Measurements from ENCODE around the gene FADS6. TPM values are rescaled to one million over a fixed set of nuclear protein-coding genes. Genes with fewer than 3 reads are reported as not detected.

Gene FADS6
- total RNA-seq (ENCODE audit: low replicate concordance) = 0.82 and 2.7 TPM in 2 replicates
- long read RNA-seq, partial matches to known transcripts = 0 of 1 reads
- long read RNA-seq, other reads (novel, unspliced or antisense) = 1 of 1 reads

- Mint-ChIP-seq H3K4me1 (ENCODE audit: unreplicated experiment) (peaks cover 3% of the 10 kb centered on the region), H3K27me3 (peaks cover 77% of the 10 kb centered on the region), H3K27ac (no peak within 1 kb of the TSS), H3K36me3 (no peaks in the 10 kb centered on the region), H3K9me3 (no peaks in the 10 kb centered on the region), H3K4me3 (peak within 1 kb of the TSS; percentile 87)
- no peak for TF ChIP-seq CTCF (conservative IDR thresholded peaks at IDR 0.05)
- DNase-seq (ENCODE audit: extremely low spot score, unreplicated experiment) = no peak
Observed at GRCh38 chr17:74892974-74893911, at the start of gene FADS6. Gene FADS6, minus strand, starts transcription at chr17:74893633. Its CDS starts 38 bp downstream, at chr17:74893595.

- no peak for TF ChIP-seq CTCF (conservative IDR thresholded peaks at IDR 0.05)
- Mint-ChIP-seq H3K27ac (no peak overlapping the region), H3K36me3 (no peaks in the 10 kb centered on the region), H3K4me3 (no peak overlapping the region), H3K4me1 (ENCODE audit: unreplicated experiment) (no peaks in the 10 kb centered on the region), H3K27me3 (peaks cover 84% of the 10 kb centered on the region), H3K9me3 (no peaks in the 10 kb centered on the region)
- no peak for DNase-seq (ENCODE audit: extremely low spot score, unreplicated experiment)
Observed at GRCh38 chr17:74941128-74941725, 47.8 kb upstream of the FADS6 start.

- Mint-ChIP-seq H3K4me3 (no peak overlapping the region), H3K27ac (peak overlapping the region; percentile 17), H3K9me3 (no peaks in the 10 kb centered on the region), H3K4me1 (ENCODE audit: unreplicated experiment) (no peaks in the 10 kb centered on the region), H3K27me3 (peaks cover 82% of the 10 kb centered on the region), H3K36me3 (no peaks in the 10 kb centered on the region)
- DNase-seq (ENCODE audit: extremely low spot score, unreplicated experiment) = no peak
- TF ChIP-seq CTCF (conservative IDR thresholded peaks at IDR 0.05) = no peak
Observed at GRCh38 chr17:74939534-74939933, 46.1 kb upstream of the FADS6 start.

GRCh38 chr17:74938194-74938950 lies 44.9 kb upstream of the FADS6 start:
- Mint-ChIP-seq H3K27ac (no peak overlapping the region), H3K4me1 (ENCODE audit: unreplicated experiment) (no peaks in the 10 kb centered on the region), H3K27me3 (peaks cover 81% of the 10 kb centered on the region), H3K36me3 (no peaks in the 10 kb centered on the region), H3K9me3 (no peaks in the 10 kb centered on the region), H3K4me3 (no peak overlapping the region)
- TF ChIP-seq CTCF (conservative IDR thresholded peaks at IDR 0.05) = no peak
- DNase-seq (ENCODE audit: extremely low spot score, unreplicated experiment) = no peak
